Heart left ventricle (tissue), 16 donors: ENCODE results near the gene FAM168A. TPM values are rescaled to one million over a fixed set of nuclear protein-coding genes. Genes with fewer than 3 reads are reported as not detected.

Experiments
- ATAC-seq, 4 donors: fragments of 200-7000 bp; cut with Tn5 transposase; one replicate each; pipeline ENCODE4 v1.9.1; 2020 to 2022; ENCODE audit warnings: moderate library complexity in 4 of 4, mild to moderate bottlenecking in 3 of 4, moderate number of reproducible peaks in 1 of 4
- DNase-seq, 5 donors: peaks; one replicate each; pipeline ENCODE4 v3.0.0-alpha.2; 2020
- H3K27ac ChIP-seq, 12 donors: fragments of 200-600 bp; sonication (generic) in 4 of 12; one replicate each; pipeline versions ENCODE4 v1.5.0 to v1.8.0; 2016 to 2022; ENCODE audit warnings: mild to moderate bottlenecking in 2 of 12
- H3K27me3 ChIP-seq, 9 donors: fragments of 200-600 bp; sonication (generic) in 2 of 9; one replicate each; pipeline versions ENCODE4 v1.5.1 to v1.8.0; 2016 to 2022; ENCODE audit warnings: mild to moderate bottlenecking in 3 of 9
- H3K36me3 ChIP-seq, 9 donors: fragments of 200-600 bp; sonication (generic) in 2 of 9; one replicate each; pipeline versions ENCODE4 v1.5.0 to v1.8.0; 2018 to 2022; ENCODE audit warnings: mild to moderate bottlenecking in 2 of 9
- H3K4me1 ChIP-seq, 12 donors: fragments of 200-600 bp; sonication (generic) in 4 of 12; one replicate each; pipeline versions ENCODE4 v1.5.0 to v1.8.0; 2016 to 2022; ENCODE audit warnings: mild to moderate bottlenecking in 3 of 12
- H3K4me3 ChIP-seq, 12 donors: fragments of 200-600 bp; sonication (generic) in 4 of 12; one replicate each; pipeline versions ENCODE4 v1.5.0 to v1.8.0; 2017 to 2022; ENCODE audit warnings: mild to moderate bottlenecking in 9 of 12, moderate library complexity in 4 of 12
- H3K9me3 ChIP-seq, 12 donors: fragments of 200-600 bp; sonication (generic) in 4 of 12; one replicate each; pipeline versions ENCODE4 v1.5.0 to v1.8.0; 2016 to 2022; ENCODE audit warnings: mild to moderate bottlenecking in 1 of 12
- POLR2A ChIP-seq, 2 donors: fragments of 450-650 bp; IDR thresholded peaks; one replicate each; pipeline ENCODE4 v1.6.1; 2017; ENCODE audit warnings: antibody characterized with exemption in 2 of 2, mild to moderate bottlenecking in 2 of 2, moderate library complexity in 2 of 2
- WGBS, 4 donors: extraction: QIAGEN DNeasy Blood & Tissue Kit in 2 of 4; methylation state at CpG; one replicate each; pipeline versions ENCODE4 v1.1.5 to v1.1.7; 2013 to 2018; 5-methylcytosine and 5-hydroxymethylcytosine counted together
- intact Hi-C, 10 donors: fragments of 100-400 bp; cut with DNase I; formaldehyde crosslinking; loops; one replicate each; pipeline versions ENCODE4 v1.11.1 to v1.14.2; 2022
- polyA plus RNA-seq, 2 donors: library from polyadenylated mRNA; stranded (reverse); fragments of 200-250 nt; gene quantifications; one replicate each; pipeline ENCODE4 v1.2.3, GENCODE V29; 2013
- total RNA-seq, 9 donors: library from RNA; depleted of rRNA in 2 of 9; stranded (reverse); fragments of >200 nt in 2 of 9; fragmentation: NEBNext Ultra II Directional in 3 of 9; extraction: Animal tissue kit (Norgen Biotek cat#: 25700) in 3 of 9; gene quantifications; one replicate each; pipeline versions ENCODE4 v1.1.0 to v1.2.4, GENCODE V29; 2016 to 2023
- TF ChIP-seq, protein P1 (sequence below), 12 donors: fragments of 200-600 bp; sonication (generic) in 4 of 12; IDR thresholded peaks; one replicate each; pipeline versions ENCODE4 v1.5.0 to v1.8.0; 2018 to 2022; ENCODE audit warnings: antibody characterized with exemption in 12 of 12, mild to moderate bottlenecking in 5 of 12
- donor health status: ischemic (EF 13 %, LVEDD 7.1; RV severe dilation, severe dysfunction).
- donor health status: healthy with polysubstance abuse.
- donor health status: DM: no; HTN: yes; CAD: no.
- donor health status: DM: no; HTN: no; CAD: no.
- donor health status: ischemic (EF 25% LVEDD 6.9; RV normal size, moderate dysfunction).
- donor health status: ischemic (EF 25% LVEDD 5.7; RV mildly dilated, moderate dysfunction).
- donor health status: healthy.
- donor health status: DM: yes; HTN: yes; CAD: no.
- donor health status: ischemic (EF 35%, LVEDD 5.7; RV mildly dilated, moderate dysfunction).
- donor health status: nonischemic (EF 11% LVEDD 7.7; RV severe dilation, severe dysfunction).
- donor health status: DM: yes; HTN: yes; CAD: no.
- donor health status: PGD.
- donor health status: ischemic (EF 29% LVEDD 5.4; RV normal size, mild dysfunction).
- donor health status: nonischemic (EF 23%, LVEDD 6.1; RV moderate dilation, normal function).

Gene FAM168A
- total and polyA plus RNA-seq, 11 donors: 9.0 to 39.1 (median 27.8) TPM

DNA sequence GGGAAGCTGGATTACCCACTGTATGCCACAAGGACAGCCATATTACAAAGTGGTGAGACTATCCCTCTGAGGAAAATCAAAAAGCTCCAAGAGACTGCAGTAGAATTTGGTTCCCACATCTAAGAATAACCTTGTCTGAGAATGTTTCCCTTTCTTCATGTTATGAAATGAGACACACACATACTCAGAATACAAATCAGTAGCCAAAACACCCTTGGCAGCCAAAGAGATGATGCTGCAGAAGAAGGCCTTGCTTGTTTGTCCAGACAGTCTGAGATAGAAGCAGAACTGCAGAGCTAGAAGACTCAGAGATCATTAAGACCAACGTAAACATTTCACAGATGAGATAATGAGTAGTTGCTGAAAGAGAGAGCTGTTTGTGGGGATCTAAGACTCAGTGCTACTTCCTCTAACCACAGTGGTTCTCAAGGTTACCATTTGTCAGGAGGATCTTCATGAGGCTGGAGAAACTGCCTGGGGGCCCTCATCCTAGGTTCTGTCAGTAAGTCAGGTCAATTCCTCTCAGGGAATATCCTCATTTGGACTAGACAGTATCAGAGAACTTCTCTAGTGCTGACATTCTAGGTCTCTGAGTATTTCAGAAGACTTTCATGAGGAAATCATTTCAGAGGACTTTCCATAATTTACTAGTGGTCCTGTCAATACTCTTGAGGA is 182.8 kb downstream of the FAM168A start:
- DNase-seq (no peak), ATAC-seq (peak in 3 of 4 donors; percentile 55 to 64 (median 62))
- no peak overlapping the region for H3K4me3 ChIP-seq
- H3K27ac ChIP-seq: peak overlapping the region in 7 of 12 donors; percentile 20 to 81 (median 52)
- no peaks in the 10 kb centered on the region for H3K27me3 ChIP-seq
- H3K4me1 ChIP-seq: peaks cover 0 to 48% (median 10%) of the 10 kb centered on the region in 12 donors
- H3K9me3 ChIP-seq: no peaks in the 10 kb centered on the region
- 38 to 63% (median 56%) methylated on average over 1 of the region's 1 CpG for WGBS, 4 donors
- TF ChIP-seq POLR2A (IDR thresholded peaks at IDR 0.05): no peak
- TF ChIP-seq, protein P1, sequence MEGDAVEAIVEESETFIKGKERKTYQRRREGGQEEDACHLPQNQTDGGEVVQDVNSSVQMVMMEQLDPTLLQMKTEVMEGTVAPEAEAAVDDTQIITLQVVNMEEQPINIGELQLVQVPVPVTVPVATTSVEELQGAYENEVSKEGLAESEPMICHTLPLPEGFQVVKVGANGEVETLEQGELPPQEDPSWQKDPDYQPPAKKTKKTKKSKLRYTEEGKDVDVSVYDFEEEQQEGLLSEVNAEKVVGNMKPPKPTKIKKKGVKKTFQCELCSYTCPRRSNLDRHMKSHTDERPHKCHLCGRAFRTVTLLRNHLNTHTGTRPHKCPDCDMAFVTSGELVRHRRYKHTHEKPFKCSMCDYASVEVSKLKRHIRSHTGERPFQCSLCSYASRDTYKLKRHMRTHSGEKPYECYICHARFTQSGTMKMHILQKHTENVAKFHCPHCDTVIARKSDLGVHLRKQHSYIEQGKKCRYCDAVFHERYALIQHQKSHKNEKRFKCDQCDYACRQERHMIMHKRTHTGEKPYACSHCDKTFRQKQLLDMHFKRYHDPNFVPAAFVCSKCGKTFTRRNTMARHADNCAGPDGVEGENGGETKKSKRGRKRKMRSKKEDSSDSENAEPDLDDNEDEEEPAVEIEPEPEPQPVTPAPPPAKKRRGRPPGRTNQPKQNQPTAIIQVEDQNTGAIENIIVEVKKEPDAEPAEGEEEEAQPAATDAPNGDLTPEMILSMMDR (IDR thresholded peaks at IDR 0.05): no peak
- H3K36me3 ChIP-seq: peaks cover 0 to 38% (median 17%) of the 10 kb centered on the region in 9 donors
- intact Hi-C loops: loop anchor here in 1 of 10 donors (5.0 kb wide), 1 partner anchor 182 kb away; the partner anchor contains the start of gene FAM168A

DNA sequence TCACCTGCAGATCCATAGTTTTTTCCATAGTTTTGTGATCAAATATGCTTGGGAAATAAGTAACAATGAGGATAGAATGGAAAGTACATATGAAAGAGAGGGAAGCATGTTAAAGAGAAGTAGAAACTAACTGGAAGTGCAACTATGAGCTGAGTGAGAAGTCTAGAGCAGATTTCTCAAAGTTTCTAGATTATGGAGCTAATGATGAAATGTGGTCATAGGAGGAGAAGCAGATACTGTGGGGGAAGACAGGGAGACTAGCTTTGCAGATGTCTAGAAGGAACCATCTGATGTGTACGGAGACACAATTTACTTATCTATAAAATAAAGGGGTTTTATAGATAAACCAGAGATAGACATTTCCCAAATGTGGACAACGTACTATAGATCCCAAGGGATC is 184.7 kb downstream of the FAM168A start:
- peaks cover 0 to 48% (median 10%) of the 10 kb centered on the region in 12 donors for H3K4me1 ChIP-seq
- WGBS, 4 donors: 80 to 88% (median 82%) methylated on average over 2 of the region's 2 CpGs
- peak overlapping the region in 3 of 12 donors; percentile 3 to 67 (median 61) for H3K27ac ChIP-seq
- ATAC-seq: no peak
- H3K27me3 ChIP-seq: no peaks in the 10 kb centered on the region
- DNase-seq: no peak
- intact Hi-C loops: no loop called here
- no peaks in the 10 kb centered on the region for H3K9me3 ChIP-seq
- no peak overlapping the region for H3K4me3 ChIP-seq
- TF ChIP-seq POLR2A (IDR thresholded peaks at IDR 0.05): no peak
- TF ChIP-seq, protein P1 (IDR thresholded peaks at IDR 0.05): no peak
- H3K36me3 ChIP-seq: peaks cover 0 to 39% (median 15%) of the 10 kb centered on the region in 9 donors

DNA sequence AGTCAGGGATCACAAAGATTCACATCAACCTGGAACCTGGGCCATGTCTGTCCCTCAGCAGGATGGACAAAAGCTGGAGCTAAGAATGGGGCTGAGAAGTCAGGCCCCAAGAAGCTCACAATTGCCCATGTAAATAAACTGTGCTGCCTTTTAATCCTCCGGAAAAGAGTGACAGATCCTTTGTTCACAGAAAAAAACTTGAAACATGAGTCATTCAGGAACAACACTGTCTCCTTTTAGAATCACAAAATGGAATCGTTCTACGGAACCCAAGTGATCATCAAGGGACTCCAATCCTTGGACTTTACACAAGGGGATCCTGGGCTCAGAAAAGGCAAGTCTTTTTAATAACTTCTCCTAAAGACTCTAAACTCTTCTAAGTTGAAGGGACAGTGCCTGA is 185.6 kb downstream of the FAM168A start:
- Histone ChIP-seq H3K27ac (peak overlapping the region in 1 of 12 donors; percentile 61), H3K9me3 (no peaks in the 10 kb centered on the region), H3K4me1 (peaks cover 0 to 48% (median 10%) of the 10 kb centered on the region in 12 donors), H3K27me3 (no peaks in the 10 kb centered on the region), H3K4me3 (no peak overlapping the region), H3K36me3 (peaks cover 0 to 45% (median 22%) of the 10 kb centered on the region in 9 donors)
- 68 to 80% (median 70%) methylated on average over 3 of the region's 3 CpGs for WGBS, 4 donors
- TF ChIP-seq, protein P1 (IDR thresholded peaks at IDR 0.05): no peak
- no peak for TF ChIP-seq POLR2A (IDR thresholded peaks at IDR 0.05)
- intact Hi-C loops: no loop called here
- DNase-seq (no peak), ATAC-seq (no peak)

DNA sequence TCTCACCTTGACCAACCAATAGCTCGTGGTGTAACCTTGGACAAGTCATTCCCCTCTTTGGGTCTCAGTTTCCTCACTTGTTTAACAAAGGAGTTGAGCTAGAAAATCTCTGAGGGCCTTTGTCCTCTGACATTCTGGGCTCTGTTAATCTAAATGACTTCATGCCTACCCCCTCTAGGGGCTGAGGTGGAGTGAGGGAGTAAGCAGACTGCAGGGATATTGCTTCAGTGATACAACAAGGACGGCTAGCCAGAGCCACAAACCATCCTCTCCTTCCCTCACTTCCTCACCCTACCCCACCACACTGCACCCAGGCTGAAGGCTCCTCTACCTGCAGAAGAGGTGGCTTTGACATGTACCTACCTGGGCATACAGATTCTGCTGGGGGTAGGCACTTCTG is 186.9 kb downstream of the FAM168A start:
- 86 to 93% (median 88%) methylated on average over 2 of the region's 2 CpGs for WGBS, 4 donors

More for the DNA sequence above, 186.9 kb downstream of the FAM168A start:
- H3K36me3 ChIP-seq: peaks cover 0 to 53% (median 25%) of the 10 kb centered on the region in 9 donors
- no peaks in the 10 kb centered on the region for H3K9me3 ChIP-seq
- H3K4me1 ChIP-seq: peaks cover 0 to 42% (median 10%) of the 10 kb centered on the region in 12 donors
- DNase-seq: no peak
- H3K27me3 ChIP-seq: no peaks in the 10 kb centered on the region
- TF ChIP-seq, protein P1 (IDR thresholded peaks at IDR 0.05): no peak
- no peak for TF ChIP-seq POLR2A (IDR thresholded peaks at IDR 0.05)
- intact Hi-C loops: no loop called here
- no peak overlapping the region for H3K27ac ChIP-seq
- ATAC-seq: no peak
- no peak overlapping the region for H3K4me3 ChIP-seq
